Measurements from ENCODE around the gene WHRN.

Gene WHRN

DNA sequence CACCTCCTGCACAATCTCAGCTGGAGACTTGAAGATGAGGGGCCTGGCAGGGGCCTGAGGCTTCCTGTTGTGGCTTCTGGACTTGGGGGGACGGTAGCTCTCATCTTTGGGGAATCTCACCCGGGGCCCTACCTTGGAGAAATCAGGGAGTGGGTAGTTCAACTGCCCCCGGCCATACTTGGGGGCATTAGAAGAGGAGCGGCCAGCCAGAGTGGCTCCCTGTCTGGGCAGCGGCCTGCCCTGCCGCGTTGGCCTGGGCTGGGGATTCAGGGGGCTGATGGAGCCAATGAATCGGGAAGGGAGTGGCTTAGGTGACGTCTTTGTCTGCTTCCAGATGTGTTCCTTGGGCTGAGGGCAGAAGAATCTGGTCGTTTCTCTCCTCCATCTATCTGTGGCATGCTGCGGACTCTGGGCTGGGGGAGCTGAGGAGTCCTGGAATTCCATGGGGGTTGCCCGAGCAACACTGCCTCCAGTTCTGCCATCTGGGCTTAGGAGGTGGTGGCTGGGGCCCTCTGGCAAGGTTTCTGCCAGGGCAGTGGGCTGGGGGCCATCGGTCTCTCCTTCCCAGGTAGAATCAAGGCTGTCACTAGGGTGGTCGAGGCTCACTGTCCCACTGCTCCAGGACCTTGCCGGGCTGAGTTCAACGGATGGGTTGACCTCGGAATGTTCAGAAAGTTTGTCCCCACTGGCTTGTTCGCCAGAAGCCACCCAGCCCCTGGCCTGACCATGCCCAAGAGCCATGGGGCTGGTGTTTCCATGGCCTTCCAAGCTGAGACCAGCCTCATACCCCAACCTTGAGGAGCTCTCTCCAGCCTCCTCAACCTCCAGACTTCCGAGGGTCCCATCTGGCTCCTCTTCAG is 128.5 kb downstream of the WHRN start:
- TF ChIP-seq, protein P1, sequence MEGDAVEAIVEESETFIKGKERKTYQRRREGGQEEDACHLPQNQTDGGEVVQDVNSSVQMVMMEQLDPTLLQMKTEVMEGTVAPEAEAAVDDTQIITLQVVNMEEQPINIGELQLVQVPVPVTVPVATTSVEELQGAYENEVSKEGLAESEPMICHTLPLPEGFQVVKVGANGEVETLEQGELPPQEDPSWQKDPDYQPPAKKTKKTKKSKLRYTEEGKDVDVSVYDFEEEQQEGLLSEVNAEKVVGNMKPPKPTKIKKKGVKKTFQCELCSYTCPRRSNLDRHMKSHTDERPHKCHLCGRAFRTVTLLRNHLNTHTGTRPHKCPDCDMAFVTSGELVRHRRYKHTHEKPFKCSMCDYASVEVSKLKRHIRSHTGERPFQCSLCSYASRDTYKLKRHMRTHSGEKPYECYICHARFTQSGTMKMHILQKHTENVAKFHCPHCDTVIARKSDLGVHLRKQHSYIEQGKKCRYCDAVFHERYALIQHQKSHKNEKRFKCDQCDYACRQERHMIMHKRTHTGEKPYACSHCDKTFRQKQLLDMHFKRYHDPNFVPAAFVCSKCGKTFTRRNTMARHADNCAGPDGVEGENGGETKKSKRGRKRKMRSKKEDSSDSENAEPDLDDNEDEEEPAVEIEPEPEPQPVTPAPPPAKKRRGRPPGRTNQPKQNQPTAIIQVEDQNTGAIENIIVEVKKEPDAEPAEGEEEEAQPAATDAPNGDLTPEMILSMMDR (IDR thresholded peaks at IDR 0.05; ENCODE audit: low read depth, low read length): no peak
- no peak overlapping the region for H3K4me3 ChIP-seq (ENCODE audit: low read depth, low read length)
- DNase-seq (ENCODE audit: low read depth): no peak

DNA sequence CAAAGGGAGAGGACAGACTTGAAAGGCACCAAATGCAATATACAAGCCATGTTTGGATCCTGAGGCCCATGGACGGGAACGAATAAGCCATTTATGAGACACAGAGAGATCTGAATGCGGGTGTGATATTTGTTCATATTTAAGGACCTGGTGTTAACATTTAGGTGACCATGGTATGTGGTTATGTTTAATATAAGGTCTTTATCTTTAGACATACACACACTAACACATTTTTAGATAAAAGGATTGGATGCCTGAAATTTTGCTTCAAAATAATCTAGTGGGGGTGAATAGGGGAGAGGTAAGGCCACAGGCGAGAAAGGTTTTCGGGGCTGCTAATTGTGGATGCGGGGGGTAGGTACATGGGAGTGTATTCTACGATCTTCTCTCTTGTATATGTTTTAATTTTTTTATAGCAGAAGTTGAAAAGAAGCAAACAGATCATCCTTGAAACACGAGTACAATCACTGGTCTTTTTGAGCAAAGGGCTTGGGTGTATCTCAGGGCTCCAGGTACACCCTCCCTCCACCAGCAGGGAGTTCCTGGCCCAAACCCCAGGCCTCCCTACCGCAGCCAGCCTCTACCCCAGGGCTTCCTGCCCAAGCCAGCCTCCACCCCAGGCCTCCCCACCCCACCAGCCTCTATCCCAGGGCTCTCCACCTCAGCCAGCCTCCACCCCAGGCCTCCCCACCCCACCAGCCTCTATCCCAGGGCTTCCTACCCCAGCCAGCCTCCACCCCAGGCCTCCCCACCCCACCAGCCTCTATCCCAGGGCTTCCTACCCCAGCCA is 129.7 kb downstream of the WHRN start:
- peak; percentile 22 for DNase-seq (ENCODE audit: low read depth)
- TF ChIP-seq MYC (IDR thresholded peaks at IDR 0.05; ENCODE audit: low read depth, low read length) (no peak), POLR2A (IDR thresholded peaks at IDR 0.05; ENCODE audit: extremely low read depth, insufficient read length) (no peak)
- TF ChIP-seq, protein P1 (IDR thresholded peaks at IDR 0.05; ENCODE audit: low read depth, low read length): no peak
- TF ChIP-seq, protein P2, sequence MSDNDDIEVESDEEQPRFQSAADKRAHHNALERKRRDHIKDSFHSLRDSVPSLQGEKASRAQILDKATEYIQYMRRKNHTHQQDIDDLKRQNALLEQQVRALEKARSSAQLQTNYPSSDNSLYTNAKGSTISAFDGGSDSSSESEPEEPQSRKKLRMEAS (IDR thresholded peaks at IDR 0.05; ENCODE audit: low read depth, low read length): no peak
- H3K4me3 ChIP-seq (ENCODE audit: low read depth, low read length): no peak overlapping the region

DNA sequence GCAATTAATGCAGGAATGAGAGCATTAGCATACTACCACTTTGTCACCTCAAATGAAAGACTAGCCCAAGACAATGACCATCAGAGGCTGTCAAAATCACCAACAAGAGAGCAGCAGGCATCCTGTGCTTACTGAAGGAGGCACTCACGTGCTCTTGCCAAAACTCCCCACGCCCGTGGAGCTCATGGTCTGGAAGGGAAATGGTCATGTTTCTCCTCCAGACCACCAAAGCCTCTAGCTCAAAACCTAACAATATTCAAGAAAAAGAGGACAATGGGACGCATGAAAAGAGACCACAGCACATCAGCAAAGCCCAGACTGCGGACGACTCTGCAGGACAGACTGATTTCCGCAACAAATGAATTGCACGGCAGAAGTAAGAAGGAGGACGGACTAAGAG is 130.3 kb downstream of the WHRN start:
- DNase-seq (ENCODE audit: low read depth): peak; percentile 58
- no peak overlapping the region for H3K4me3 ChIP-seq (ENCODE audit: low read depth, low read length)
- TF ChIP-seq POLR2A (IDR thresholded peaks at IDR 0.05; ENCODE audit: extremely low read depth, insufficient read length) (no peak), MYC (IDR thresholded peaks at IDR 0.05; ENCODE audit: low read depth, low read length) (no peak)
- TF ChIP-seq, protein P1 (IDR thresholded peaks at IDR 0.05; ENCODE audit: low read depth, low read length): peak; percentile 7

DNA sequence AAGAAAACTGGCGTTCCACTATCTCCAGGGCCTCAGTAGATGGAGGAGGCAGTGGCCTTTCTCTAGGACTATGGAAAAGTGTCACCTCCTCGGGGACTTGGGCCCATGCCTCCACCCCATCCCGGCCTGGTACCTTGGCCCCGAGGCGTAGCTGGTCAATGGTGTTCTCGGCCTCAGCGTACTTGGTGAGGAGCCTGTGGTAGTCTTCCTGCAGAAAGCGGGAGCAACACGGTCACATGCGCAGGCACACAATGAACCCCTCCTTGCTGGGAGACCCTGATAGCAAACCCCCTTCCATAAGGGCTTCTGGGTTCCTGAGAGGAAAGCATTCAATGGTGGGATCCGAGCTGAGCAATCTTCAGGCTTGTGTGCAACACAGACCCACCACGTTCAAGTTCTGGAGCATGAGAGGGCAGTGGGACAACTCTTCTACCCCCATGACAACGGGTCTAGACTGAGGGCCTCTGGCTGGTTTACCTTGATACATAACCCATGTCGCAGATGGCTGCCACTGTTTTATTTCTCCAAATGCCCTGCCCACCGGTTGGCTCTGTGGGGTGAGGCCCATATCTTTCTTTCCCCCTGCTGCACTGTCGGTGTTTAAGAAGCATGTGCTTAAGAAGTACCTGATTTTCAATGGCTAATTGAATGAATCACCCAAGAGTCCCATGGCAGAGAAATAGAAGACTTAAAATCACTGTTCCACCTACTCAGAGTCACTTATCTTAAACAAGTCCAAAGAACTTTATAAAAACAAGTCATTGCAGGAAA is 131.1 kb downstream of the WHRN start:
- DNase-seq (ENCODE audit: low read depth): no peak
- H3K4me3 ChIP-seq (ENCODE audit: low read depth, low read length): no peak overlapping the region
- no peak for TF ChIP-seq POLR2A (IDR thresholded peaks at IDR 0.05; ENCODE audit: extremely low read depth, insufficient read length)
- TF ChIP-seq, protein P2 (IDR thresholded peaks at IDR 0.05; ENCODE audit: low read depth, low read length): peak; percentile 54; the same call in 1 of the 2 replicates
- TF ChIP-seq MYC (IDR thresholded peaks at IDR 0.05; ENCODE audit: low read depth, low read length): no peak

DNA sequence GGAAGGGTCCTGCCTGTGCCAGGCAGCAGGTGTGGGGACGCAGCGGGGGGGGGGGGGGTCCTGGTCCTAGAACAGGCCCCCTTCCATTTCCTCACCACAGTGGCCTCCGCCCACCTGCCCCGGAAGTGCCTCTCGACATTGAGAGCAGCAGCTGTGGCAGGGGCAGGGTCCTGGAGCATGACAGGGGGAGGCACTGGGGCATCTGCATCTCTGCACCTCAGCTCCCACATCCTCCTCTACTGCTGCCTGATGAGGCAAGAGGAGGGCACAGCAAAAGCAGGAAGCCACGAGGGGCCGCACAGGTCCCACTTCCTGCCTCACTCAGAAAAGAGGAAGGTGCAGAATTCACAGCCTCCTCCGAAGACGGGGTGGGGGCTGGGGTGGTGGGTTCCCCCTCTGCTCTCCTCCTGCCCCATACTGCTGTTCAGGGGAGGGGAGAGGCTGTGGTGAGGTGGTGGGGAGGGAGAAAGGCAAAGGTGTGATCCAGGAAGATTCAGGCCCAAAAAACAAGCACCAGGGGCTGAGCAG is 132.3 kb downstream of the WHRN start:
- peak; percentile 99 for DNase-seq (ENCODE audit: low read depth)
- H3K4me3 ChIP-seq (ENCODE audit: low read depth, low read length): no peak overlapping the region
- TF ChIP-seq POLR2A (IDR thresholded peaks at IDR 0.05; ENCODE audit: extremely low read depth, insufficient read length) (no peak), MYC (IDR thresholded peaks at IDR 0.05; ENCODE audit: low read depth, low read length) (peak; percentile 83)
- TF ChIP-seq, protein P2 (IDR thresholded peaks at IDR 0.05; ENCODE audit: low read depth, low read length): peak; percentile 82

DNA sequence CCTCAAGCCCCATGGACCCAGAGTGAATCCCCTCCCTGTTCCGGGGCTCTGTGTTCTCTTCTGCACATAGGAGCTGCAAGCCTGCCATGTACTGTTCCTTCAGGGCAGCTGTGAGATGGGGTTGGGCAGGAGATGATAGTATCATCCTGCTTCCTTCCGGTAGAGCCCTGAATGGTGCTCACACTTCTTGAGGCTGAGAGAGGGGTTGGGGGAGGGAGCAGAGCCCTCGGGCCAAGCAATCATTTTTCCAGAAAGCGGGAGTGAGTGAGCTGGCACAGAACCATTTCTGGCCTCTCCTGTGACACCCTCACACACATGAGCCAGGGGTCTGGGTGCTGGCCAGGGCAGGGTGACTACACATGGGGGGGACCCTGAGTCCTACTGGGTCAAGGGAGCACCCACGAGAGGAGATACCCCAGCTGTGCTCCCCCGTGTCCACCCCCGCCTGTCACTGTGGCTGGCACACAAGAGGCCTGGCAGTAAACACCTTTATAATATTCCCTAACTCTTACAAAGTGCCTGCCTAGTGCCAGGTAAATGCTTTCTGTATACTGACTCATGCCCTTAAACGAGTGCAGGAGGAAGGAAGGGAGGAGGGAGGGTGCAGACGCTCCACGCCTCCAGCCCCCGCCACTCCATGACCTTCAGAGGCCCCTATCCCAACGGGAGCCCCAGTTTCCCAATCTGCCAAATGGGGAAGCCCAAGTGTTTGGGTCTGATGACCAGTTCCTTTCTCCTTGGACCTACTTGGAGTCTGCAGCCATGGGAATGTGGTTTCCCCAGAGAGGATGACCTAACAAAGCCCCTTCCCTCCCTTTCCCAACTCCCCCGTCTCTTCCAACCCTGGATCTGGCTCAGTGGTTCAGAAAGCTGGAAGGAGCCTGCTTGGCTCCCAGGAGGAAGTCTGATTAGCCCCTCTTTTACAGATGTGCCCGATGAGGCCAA is 133.0 kb downstream of the WHRN start:
- TF ChIP-seq, protein P1 (IDR thresholded peaks at IDR 0.05; ENCODE audit: low read depth, low read length): no peak
- TF ChIP-seq POLR2A (IDR thresholded peaks at IDR 0.05; ENCODE audit: extremely low read depth, insufficient read length) (no peak), MYC (IDR thresholded peaks at IDR 0.05; ENCODE audit: low read depth, low read length) (no peak)
- TF ChIP-seq, protein P2 (IDR thresholded peaks at IDR 0.05; ENCODE audit: low read depth, low read length): no peak
- DNase-seq (ENCODE audit: low read depth): peak; percentile 83
- peak overlapping the region; percentile 11 for H3K4me3 ChIP-seq (ENCODE audit: low read depth, low read length)

Data from NB4 (cell line).